Measurements from ENCODE around the gene HOXA9. TPM values are rescaled to one million over a fixed set of nuclear protein-coding genes. Genes with fewer than 3 reads are reported as not detected.

The HOXA9 gene
- total RNA-seq, 2 experiments from 2014 or later, result not detected

- H3K4me2 ChIP-seq (ENCODE audit: low read length), result no peak overlapping the region
- CTCF ChIA-PET (ENCODE audit: unreplicated experiment), result no interaction called here
- no peak overlapping the region for H2AFZ ChIP-seq (ENCODE audit: low read length)
- no peaks in the 10 kb centered on the region for H3K4me1 ChIP-seq (ENCODE audit: insufficient read depth, low read length, poor library complexity, severe bottlenecking)
- H3K36me3 ChIP-seq (ENCODE audit: insufficient read depth, low read length), result no peaks in the 10 kb centered on the region
- no peaks in the 10 kb centered on the region for H3K9me2 ChIP-seq (ENCODE audit: insufficient read depth, low read length)
- no peak for DNase-seq (ENCODE audit: low spot score)
- intact Hi-C loops (cut with micrococcal nuclease; ENCODE audit: unreplicated experiment), result no loop called here
- H3K4me3 ChIP-seq (ENCODE audit: low read depth, low read length, poor library complexity, severe bottlenecking), result no peak overlapping the region
- H3K9me3 ChIP-seq (ENCODE audit: low read length), result no peaks in the 10 kb centered on the region
- POLR2A ChIA-PET, result no interaction called here
- no peaks in the 10 kb centered on the region for H4K20me1 ChIP-seq (ENCODE audit: insufficient read depth, low read length)
- TF ChIP-seq CTCF (conservative IDR thresholded peaks at IDR 0.05; ENCODE audit: low read length), result no peak
- no peak for TF ChIP-seq EZH2phosphoT487 (IDR thresholded peaks at IDR 0.05; ENCODE audit: borderline replicate concordance, low read depth, low read length)
- no TSS peak for BruUV-seq (replicated peaks)
- no peaks in the 10 kb centered on the region for H3K79me2 ChIP-seq (ENCODE audit: insufficient read depth, low read depth, low read length)
- H3K27ac ChIP-seq (ENCODE audit: low read depth, low read length, poor library complexity, severe bottlenecking), result no peak overlapping the region
Measured at GRCh38 chr7:27166531-27167505, 1.5 kb upstream of the HOXA9 start.

GRCh38 chr7:27165996-27166530 lies 726 bp upstream of the HOXA9 start:
- H3K27ac ChIP-seq (ENCODE audit: low read depth, low read length, poor library complexity, severe bottlenecking), result no peak overlapping the region
- no peak overlapping the region for H3K4me3 ChIP-seq (ENCODE audit: low read depth, low read length, poor library complexity, severe bottlenecking)
- ChIA-PET POLR2A (no interaction called here), CTCF (ENCODE audit: unreplicated experiment) (no interaction called here)
- intact Hi-C loops (cut with micrococcal nuclease; ENCODE audit: unreplicated experiment), result no loop called here
- TF ChIP-seq CTCF (conservative IDR thresholded peaks at IDR 0.05; ENCODE audit: low read length), result no peak
- no peak for TF ChIP-seq EZH2phosphoT487 (IDR thresholded peaks at IDR 0.05; ENCODE audit: borderline replicate concordance, low read depth, low read length)
- no peaks in the 10 kb centered on the region for H4K20me1 ChIP-seq (ENCODE audit: insufficient read depth, low read length)
- no peak for DNase-seq (ENCODE audit: low spot score)
- H3K9me2 ChIP-seq (ENCODE audit: insufficient read depth, low read length), result no peaks in the 10 kb centered on the region
- no peaks in the 10 kb centered on the region for H3K36me3 ChIP-seq (ENCODE audit: insufficient read depth, low read length)
- H3K4me1 ChIP-seq (ENCODE audit: insufficient read depth, low read length, poor library complexity, severe bottlenecking), result no peaks in the 10 kb centered on the region
- H3K9me3 ChIP-seq (ENCODE audit: low read length), result no peaks in the 10 kb centered on the region
- H3K79me2 ChIP-seq (ENCODE audit: insufficient read depth, low read depth, low read length), result no peaks in the 10 kb centered on the region
- H2AFZ ChIP-seq (ENCODE audit: low read length), result no peak overlapping the region
- BruUV-seq (replicated peaks), result no TSS peak
- no peak overlapping the region for H3K4me2 ChIP-seq (ENCODE audit: low read length)

All from OCI-LY7 (cell line).